SK-N-SH treated with all-trans-retinoic acid at 6 μM for 48 hours (cell line): Measurements from ENCODE around the gene PPP1R16B.

Source experiments
- TCF4 ChIP-seq: fragments of 250-450 bp; sonication (Bioruptor Pico); IDR thresholded peaks from 2 replicates; pipeline ENCODE4 v1.8.0; 2021; ENCODE audit warnings: mild to moderate bottlenecking, moderate library complexity, borderline replicate concordance
- TOX ChIP-seq: fragments of 250-450 bp; sonication (Bioruptor Pico); IDR thresholded peaks from 2 replicates; pipeline ENCODE4 v1.8.0; 2021; ENCODE audit warnings: mild to moderate bottlenecking, moderate library complexity, borderline replicate concordance
- ZFP30 ChIP-seq: fragments of 450-650 bp; formaldehyde crosslinking; IDR thresholded peaks from 2 replicates; pipeline ENCODE4 v1.5.0; 2022; ENCODE audit warnings: mild to moderate bottlenecking, moderate library complexity
- ZNF8 ChIP-seq: fragments of 450-650 bp; formaldehyde crosslinking; IDR thresholded peaks from 2 replicates; pipeline ENCODE4 v1.5.0; 2020; ENCODE audit warnings: mild to moderate bottlenecking, moderate library complexity
- TF ChIP-seq, protein P1 (sequence below): fragments of 250-450 bp; sonication (Bioruptor Pico); IDR thresholded peaks from 2 replicates; pipeline ENCODE4 v1.8.0; 2020; ENCODE audit warnings: mild to moderate bottlenecking, moderate library complexity, borderline replicate concordance

DNA sequence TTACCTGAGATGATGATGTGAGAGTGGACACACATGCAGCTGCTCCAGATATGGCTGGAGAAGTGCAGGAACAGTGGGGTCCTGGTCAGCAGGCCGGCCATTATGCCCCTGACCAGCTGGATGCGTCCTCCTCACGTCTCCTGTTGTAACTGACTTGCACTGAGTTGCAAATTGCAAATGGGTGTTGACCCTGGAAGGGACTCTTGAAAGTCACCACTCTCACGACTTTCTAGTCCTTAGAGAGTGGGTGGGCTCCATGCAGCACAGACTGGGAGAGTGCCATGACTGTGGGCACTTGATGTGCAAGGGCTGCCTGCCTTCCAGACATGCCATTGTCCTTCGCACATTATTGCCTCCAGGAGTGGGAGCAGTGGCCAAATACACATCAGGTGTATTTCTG is 131.5 kb downstream of the PPP1R16B start:
- TF ChIP-seq ZFP30 (CRISPR knock-in tag) (no peak), ZNF8 (CRISPR knock-in tag) (no peak), TCF4 (CRISPR knock-in tag) (no peak), TOX (CRISPR knock-in tag) (no peak)
- TF ChIP-seq, protein P1, sequence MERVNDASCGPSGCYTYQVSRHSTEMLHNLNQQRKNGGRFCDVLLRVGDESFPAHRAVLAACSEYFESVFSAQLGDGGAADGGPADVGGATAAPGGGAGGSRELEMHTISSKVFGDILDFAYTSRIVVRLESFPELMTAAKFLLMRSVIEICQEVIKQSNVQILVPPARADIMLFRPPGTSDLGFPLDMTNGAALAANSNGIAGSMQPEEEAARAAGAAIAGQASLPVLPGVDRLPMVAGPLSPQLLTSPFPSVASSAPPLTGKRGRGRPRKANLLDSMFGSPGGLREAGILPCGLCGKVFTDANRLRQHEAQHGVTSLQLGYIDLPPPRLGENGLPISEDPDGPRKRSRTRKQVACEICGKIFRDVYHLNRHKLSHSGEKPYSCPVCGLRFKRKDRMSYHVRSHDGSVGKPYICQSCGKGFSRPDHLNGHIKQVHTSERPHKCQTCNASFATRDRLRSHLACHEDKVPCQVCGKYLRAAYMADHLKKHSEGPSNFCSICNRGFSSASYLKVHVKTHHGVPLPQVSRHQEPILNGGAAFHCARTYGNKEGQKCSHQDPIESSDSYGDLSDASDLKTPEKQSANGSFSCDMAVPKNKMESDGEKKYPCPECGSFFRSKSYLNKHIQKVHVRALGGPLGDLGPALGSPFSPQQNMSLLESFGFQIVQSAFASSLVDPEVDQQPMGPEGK: no peak
